ENCODE measurements around the gene IGF2.
"Not testable (repeated sequence)": the region's sequence is repeated elsewhere in the genome, so short reads cannot be mapped to it uniquely, and the experiment has no call there.

Gene IGF2

GRCh38 chr11:2139123-2139521 is at the start of gene IGF2:
Gene IGF2 (minus strand): TSS chr11:2139389. CDS start chr11:2135523, 3,866 bp downstream.
- DNase-seq (ENCODE audit: low read depth in 4 of 4, low spot score in 1 of 4), result no peak

DNA sequence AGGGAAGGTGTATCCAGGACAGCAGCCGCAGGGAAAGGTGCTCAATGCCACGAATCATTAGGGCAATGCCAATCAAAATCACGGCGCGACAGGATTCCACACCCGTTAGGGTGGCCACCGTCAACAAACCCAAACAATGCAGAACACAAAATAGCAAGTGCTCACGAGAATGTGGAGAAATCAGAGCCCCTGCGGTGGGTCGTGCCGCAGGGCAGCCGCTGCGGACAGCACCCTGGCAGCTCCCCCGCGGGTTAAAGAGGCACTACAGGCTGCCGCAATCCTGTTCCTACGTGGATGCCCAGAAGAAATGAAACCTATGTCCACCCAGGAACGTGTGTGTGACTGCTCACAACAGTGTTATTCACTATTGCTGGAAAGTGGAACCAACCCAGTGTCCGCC is 49.6 kb upstream of the IGF2 start:
- DNase-seq (ENCODE audit: low read depth in 4 of 4, low spot score in 1 of 4), result no peak

DNA sequence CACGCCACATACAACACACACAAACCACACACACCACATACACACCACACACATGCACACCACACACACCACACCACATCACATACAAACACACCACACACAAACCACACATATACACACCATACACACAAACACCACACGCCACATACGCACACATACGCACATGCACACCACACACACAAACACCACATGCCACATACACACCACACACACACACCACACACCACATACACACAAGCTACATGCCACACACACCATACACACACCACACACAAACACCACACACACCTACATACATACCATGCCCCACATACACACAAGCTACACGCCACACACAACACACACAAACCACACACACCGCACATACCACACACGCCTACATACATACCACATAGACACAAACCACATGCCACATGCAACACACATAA is 48.1 kb upstream of the IGF2 start:
- DNase-seq (ENCODE audit: low read depth in 4 of 4, low spot score in 1 of 4), result no peak

- peak in 3 of 4 experiments; percentile 15 to 30 (median 29) for DNase-seq (ENCODE audit: low read depth in 4 of 4, low spot score in 1 of 4)
Measured at GRCh38 chr11:2186669-2187279, 47.6 kb upstream of the IGF2 start.

DNA sequence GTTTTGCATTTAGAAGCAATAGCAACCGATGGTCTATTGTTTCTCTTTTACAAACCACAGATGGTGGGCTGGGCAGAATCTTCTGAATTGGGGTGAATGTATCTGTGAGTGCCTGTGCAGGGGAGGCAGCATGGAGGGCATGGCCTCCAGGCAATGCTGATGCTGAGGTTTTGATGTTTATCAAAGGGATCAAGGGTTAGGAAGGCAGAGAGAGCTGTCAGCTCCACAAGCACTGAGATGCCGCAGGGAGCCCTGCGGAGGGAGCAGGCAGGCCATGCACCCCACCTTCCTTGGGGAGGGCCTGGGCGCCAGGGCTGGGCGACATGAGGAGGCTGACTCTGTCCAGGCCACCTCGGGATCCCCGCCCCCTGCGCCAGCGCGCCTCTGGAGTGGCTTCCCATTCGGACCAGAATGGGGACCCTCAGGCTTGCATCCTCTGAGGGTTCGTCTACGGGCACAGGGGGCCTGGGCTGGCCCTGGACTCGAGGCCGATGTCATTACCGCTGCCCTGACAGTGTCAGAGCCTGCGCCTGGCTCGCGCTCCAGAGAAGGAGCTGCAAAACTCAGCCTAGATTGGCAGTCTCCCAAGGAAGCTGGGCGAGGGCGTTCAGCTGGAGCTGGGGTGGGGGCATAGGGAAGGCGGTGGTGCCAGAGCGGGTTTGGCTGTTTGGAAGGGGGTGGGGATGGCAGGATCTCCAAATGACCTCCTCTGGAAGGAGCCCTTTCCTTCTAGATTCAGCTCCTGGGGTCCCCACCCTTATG is 46.3 kb upstream of the IGF2 start:
- DNase-seq (ENCODE audit: low read depth in 4 of 4, low spot score in 1 of 4), result no peak

DNA sequence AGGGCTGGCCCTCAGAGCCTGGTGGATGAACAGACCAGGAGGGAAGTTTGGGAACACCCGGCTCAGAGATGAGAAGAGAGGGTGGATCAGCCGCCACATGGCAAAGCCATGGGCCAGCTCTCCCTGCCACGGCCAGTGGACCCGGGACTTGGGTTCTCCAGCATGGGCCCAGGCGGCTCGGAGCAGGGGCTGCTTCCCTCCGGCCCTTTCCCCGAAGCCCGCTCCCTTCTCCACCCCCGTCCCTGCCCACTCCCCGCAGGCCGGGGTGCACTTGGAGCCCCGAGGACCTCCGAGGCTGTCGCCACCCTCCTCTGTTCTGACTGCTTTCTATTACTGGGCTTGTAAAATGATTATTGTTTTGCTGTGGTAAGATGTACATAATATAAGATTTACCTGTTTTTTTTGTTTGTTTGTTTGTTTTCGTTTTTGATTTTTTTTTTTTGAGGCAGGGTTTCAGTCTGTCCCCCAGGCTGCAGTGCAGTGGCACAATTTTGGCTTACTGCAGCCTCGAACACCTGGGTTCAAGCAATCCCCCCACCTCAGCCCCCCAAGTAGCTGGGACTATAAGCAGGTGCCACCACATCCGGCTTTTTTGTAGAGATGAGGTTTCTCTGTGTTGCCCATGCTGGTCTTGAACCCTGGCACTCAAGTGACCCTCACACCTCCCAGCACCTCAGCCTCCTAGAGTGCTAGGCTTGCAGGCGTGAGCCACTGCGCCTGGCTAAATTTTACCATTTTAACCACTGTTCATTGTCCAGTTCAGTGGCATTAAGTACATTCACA is 43.7 kb upstream of the IGF2 start:
- no peak for DNase-seq (ENCODE audit: low read depth in 4 of 4, low spot score in 1 of 4)

DNA sequence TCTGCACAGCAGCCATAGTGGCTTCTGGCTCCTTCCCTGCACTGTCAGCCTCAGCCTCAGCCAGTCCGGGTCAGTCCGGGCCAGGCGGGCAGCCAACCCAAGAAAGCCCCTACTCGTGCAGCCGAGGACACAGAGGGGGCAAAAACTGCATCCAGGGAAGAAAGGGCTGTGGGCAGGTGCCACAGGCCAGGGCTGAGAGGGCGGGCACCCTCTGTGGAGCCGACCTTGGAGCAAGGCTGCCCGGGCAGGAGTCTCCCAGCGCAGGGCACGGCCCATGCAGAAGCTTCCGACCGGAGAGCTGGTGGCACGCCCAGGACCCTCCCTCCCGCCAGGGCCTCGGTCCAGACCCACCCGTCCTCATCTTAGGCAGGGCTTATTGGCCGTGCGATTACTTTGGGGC is 42.9 kb upstream of the IGF2 start:
- no peak for DNase-seq (ENCODE audit: low read depth in 4 of 4, low spot score in 1 of 4)

DNA sequence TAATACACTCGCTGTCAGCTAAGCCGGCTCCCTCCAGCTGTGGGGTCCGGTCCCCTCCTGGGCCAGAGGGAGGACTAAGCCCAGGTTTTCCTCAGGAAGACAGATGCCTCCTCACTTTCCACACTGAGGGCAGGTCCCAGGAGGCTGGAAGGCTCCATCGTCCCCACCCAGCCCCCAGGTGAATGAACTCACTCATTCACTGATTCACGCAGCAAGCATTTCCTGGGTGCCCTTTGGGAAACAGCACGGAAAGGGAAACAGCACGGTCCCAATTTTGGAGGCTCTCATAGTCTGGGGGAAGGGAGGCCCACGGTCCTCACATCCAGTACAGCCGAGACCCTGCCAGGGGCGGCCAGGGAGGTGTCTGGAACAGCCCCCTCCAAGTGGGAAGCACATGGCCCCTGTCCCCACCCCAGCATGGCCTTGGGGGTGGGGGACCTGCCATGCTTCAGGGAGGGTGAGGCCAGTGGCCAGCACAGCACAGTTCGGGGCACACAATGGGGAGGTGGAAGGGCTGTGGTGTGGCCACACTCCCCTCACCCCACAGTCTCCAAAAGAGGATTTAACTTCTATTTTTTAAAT is 41.7 kb upstream of the IGF2 start:
- no peak for DNase-seq (ENCODE audit: low read depth in 4 of 4, low spot score in 1 of 4)

DNA sequence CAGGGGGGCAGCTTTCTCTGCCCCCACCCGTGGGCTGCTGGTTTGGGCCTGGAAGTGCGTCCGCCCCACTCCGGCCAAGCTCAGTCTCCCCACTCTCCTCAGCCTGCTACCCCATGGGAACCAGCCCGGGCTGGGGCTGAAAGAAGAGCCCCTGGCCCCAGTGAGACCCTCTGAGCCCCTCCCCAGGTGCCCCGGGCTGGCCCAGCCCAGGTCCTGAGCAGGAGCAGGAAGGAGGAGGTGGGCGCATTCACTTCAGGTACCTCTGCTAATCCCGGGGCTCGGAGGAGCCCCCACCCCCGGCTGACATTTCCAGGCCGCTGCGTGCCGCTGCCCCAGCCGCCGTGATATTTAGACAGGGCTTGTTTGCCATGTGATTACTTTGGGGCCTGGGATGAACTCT is 41.2 kb upstream of the IGF2 start:
- no peak for DNase-seq (ENCODE audit: low read depth in 4 of 4, low spot score in 1 of 4)

GRCh38 chr11:2179516-2179915 is 40.3 kb upstream of the IGF2 start:
- no peak for DNase-seq (ENCODE audit: low read depth in 4 of 4, low spot score in 1 of 4)

DNA sequence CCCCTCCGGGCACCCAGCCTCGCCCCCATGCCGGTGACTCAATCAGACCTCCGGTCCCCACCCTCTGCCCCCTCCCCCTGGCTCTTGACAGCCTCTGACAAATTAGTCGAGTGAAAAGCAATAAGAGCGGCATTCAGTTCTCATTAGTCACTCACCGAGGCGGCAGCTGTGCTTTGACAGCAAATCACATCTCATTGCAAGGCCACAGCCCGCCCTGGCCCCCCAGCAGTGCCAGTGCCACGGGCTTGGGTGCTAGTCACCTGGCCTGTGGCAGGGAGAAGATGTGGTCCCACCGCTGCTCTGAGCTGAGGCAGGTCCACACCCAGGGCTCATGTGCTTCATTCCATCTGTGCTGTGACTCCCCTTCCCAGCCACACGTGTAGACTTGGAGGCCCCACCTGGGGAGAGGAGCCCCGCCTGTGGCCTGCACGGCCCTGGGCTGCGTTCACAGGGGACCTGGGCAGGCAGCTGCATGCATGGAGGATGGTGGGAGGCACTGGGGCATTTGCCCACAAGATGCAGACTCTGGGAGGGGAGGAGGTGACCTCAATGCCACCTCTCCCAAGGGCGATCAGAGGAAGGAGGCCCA is 39.8 kb upstream of the IGF2 start:
- DNase-seq (ENCODE audit: low read depth in 4 of 4, low spot score in 1 of 4), result no peak

DNA sequence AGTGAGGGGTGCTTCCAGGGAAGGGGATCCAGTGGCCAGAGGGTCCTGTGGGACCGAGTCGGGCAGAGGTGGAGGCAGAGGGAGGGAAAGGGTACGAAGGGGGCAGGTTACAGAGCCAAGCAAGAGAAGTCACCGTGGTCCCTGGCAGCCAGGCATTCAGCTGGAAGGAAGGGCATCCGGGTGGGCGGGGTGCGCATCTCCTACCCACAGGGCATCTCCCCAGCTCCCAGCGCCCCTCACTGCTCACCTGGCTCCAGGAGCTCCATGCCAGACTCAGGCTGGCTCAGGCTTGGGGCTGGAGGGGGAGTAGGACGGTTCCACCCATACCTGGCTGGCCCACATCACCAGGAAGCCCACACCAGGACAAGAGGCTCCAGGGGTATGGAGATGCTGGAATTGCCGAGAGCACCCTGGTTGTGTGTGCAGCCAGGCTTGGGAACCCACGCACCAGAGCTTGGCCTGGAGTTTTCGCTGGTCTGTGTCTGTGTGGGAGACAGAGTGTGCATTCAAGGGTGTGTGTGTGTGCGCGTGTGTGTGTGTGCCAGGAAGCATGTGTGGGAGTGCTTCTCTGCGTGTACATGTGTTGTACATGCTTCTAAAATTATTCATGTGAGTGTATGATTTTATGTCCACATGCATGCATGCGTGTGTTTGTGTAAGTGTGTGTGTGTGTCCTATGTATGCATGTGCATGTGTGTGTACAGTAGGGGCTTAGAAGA is 39.0 kb upstream of the IGF2 start:
- not testable (repeated sequence) for DNase-seq (ENCODE audit: low read depth in 4 of 4, low spot score in 1 of 4)

GRCh38 chr11:2177076-2177475 is 37.9 kb upstream of the IGF2 start:
- no peak for DNase-seq (ENCODE audit: low read depth in 4 of 4, low spot score in 1 of 4)

DNA sequence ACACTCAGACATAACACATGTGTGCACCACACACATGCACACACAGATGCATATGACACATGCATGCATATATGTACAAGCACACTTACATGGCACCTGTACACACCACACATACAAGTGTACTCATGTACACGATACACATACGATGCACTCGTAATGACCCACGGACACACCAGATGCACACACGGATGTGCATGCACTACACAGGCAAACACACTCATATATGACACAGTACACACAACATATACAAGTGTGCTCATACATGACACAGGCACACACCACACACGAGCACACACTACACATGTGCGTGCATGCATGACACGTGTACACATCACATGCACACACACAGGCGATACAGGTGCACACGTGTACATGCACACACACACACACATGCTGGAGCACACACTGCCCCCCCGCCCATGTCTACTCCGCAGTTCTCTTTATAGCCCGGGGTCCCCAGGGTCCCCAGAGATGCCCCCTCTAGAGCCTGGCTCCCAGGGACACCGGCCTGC is 37.3 kb upstream of the IGF2 start:
- no peak for DNase-seq (ENCODE audit: low read depth in 4 of 4, low spot score in 1 of 4)

DNA sequence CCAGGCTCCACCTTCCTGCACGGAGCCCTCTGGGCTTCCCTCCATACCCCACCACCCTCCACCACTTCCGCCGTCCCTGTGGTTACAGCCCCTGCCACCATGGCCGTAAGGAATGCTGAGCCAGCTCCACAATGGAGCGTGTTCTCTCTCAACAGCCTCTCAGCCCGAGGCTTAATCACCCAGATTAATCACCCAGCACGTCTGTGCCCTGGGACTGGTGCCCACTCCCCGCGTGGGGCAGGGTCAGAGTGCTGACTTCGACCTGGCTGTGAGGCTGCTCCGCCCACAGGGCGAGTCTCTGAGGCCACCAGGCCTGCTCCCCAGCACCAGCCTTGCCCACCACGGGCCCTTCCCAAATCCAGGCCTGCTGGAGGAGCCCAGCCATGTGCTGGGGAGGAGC is 36.5 kb upstream of the IGF2 start:
- no peak for DNase-seq (ENCODE audit: low read depth in 4 of 4, low spot score in 1 of 4)

- no peak for DNase-seq (ENCODE audit: low read depth in 4 of 4, low spot score in 1 of 4)
Measured at GRCh38 chr11:2174361-2174760, 35.2 kb upstream of the IGF2 start.

GRCh38 chr11:2173761-2174160 is 34.6 kb upstream of the IGF2 start:
- no peak for DNase-seq (ENCODE audit: low read depth in 4 of 4, low spot score in 1 of 4)

DNA sequence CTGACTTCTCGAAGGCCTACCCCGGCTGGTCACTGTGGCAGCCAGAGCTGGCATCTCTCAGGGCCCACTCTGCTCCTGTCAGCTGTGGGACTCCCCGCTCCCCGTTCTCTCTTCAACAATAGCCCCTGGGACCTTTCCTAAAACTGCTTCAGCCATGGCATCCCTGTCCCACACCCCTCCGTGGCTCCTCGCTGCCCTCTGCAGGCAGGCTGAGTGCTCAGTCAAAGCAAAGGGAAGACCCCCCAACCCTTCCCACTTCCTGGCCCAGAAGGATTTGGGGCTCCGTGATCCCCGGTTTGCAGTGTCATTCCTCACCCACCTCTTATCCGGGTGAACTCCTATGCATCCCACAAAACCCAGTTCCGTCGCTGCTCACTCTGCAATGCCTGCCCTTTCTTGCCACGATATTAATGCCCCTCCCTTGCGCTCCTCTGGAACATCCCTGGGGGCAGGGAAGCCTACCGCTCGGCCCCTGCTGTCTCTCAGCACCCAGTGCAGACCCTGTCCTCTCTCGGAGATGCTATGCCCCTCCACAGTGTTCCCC is 34.0 kb upstream of the IGF2 start:
- no peak for DNase-seq (ENCODE audit: low read depth in 4 of 4, low spot score in 1 of 4)

- DNase-seq (ENCODE audit: low read depth in 4 of 4, low spot score in 1 of 4), result no peak
Measured at GRCh38 chr11:2172676-2173075, 33.5 kb upstream of the IGF2 start.

GRCh38 chr11:2171591-2172003 is 32.4 kb upstream of the IGF2 start, which contains the start of gene TH:
Gene TH (minus strand): TSS chr11:2171815. CDS start chr11:2171786, 29 bp downstream.
- no peak for DNase-seq (ENCODE audit: low read depth in 4 of 4, low spot score in 1 of 4)
